IMR-90 (cell line): ENCODE data around the gene INF2. TPM values are rescaled to one million over a fixed set of nuclear protein-coding genes. Genes with fewer than 3 reads are reported as not detected.

Experiments used
- ATAC-seq: fragments of 200-7000 bp; cut with Tn5 transposase; 2 replicates; pipeline ENCODE4 v1.9.1; 2020; ENCODE audit warnings: low read depth, mild to moderate bottlenecking, moderate library complexity
- BruUV-seq: library from RNA; stranded (reverse); fragments of 400-500 nt; replicated peaks from 2 replicates; lab custom pipeline; 2021; lab: Mats Ljungman, UMichigan
- CTCF ChIA-PET: fragments of 300-600 bp; formaldehyde crosslinking; extraction: SDS; loops from one replicate; lab custom pipeline; 2021; ENCODE audit warnings: antibody characterized with exemption; lab: Yijun Ruan, JAX
- POLR2A ChIA-PET: fragments of 300-600 bp; sonication (Branson Sonifier 250); formaldehyde crosslinking; loops from one replicate; lab custom pipeline; 2022; ENCODE audit warnings: antibody characterized with exemption; ENCODE audit not compliant: unreplicated experiment; lab: Charles Lee
- DNase-seq: peaks from one replicate; pipeline ENCODE4 v3.0.0; 2013
- H2AFZ ChIP-seq: replicated peaks from 2 replicates; pipeline ENCODE3; 2013; ENCODE audit warnings: low read length, mild to moderate bottlenecking; ENCODE audit not compliant: poor library complexity
- H2AK5ac ChIP-seq: 2 replicates; pipeline ENCODE4 v1.6.1; 2013; ENCODE audit warnings: low read depth, low read length, inconsistent platforms
- H2AK9ac ChIP-seq: replicated peaks from 2 replicates; pipeline ENCODE3; 2013; ENCODE audit warnings: mild to moderate bottlenecking, low read depth, low read length, moderate library complexity; ENCODE audit not compliant: poor library complexity
- H2BK120ac ChIP-seq: 2 replicates; pipeline ENCODE4 v1.6.1; 2013; ENCODE audit warnings: low read depth, low read length, inconsistent platforms
- H2BK15ac ChIP-seq: 3 replicates; pipeline ENCODE4 v1.6.1; 2013; ENCODE audit warnings: low read depth, low read length, inconsistent platforms
- H2BK20ac ChIP-seq: 2 replicates; pipeline ENCODE4 v1.6.1; 2013; ENCODE audit warnings: low read depth, mild to moderate bottlenecking, inconsistent platforms, low read length, moderate library complexity
- H2BK5ac ChIP-seq: 2 replicates; pipeline ENCODE4 v1.6.1; 2013; ENCODE audit warnings: mild to moderate bottlenecking, low read depth, low read length, inconsistent platforms; ENCODE audit not compliant: poor library complexity, severe bottlenecking
- H3K14ac ChIP-seq: replicated peaks from 2 replicates; pipeline ENCODE4 v1.6.1; 2013; ENCODE audit warnings: low read depth, low read length, inconsistent platforms
- H3K18ac ChIP-seq: 2 replicates; pipeline ENCODE4 v1.6.1; 2013; ENCODE audit warnings: low read depth, low read length, control low read depth
- H3K23ac ChIP-seq: 2 replicates; pipeline ENCODE4 v1.6.1; 2013; ENCODE audit warnings: low read depth, low read length, inconsistent platforms
- H3K27ac ChIP-seq: 2 replicates; pipeline ENCODE4 v1.5.1; 2013; ENCODE audit warnings: mild to moderate bottlenecking, control low read depth, low read length; ENCODE audit not compliant: insufficient read depth
- H3K27me3 ChIP-seq: 2 replicates; pipeline ENCODE4 v1.6.1; 2013; ENCODE audit warnings: low read length; ENCODE audit not compliant: control insufficient read depth, insufficient read depth
- H3K36me3 ChIP-seq: 2 replicates; pipeline ENCODE4 v1.6.1; 2013; ENCODE audit warnings: low read length, mixed read lengths; ENCODE audit not compliant: control insufficient read depth, insufficient read depth
- H3K4ac ChIP-seq: 2 replicates; pipeline ENCODE4 v1.6.1; 2013; ENCODE audit warnings: low read depth, low read length, inconsistent platforms
- H3K4me1 ChIP-seq: 2 replicates; pipeline ENCODE4 v1.6.1; 2013; ENCODE audit warnings: low read length, mixed read lengths; ENCODE audit not compliant: control insufficient read depth, insufficient read depth
- H3K4me2 ChIP-seq: 2 replicates; pipeline ENCODE4 v1.6.1; 2013; ENCODE audit warnings: low read depth, mild to moderate bottlenecking, control low read depth, low read length, moderate library complexity
- H3K4me3 ChIP-seq: 2 replicates; pipeline ENCODE4 v1.5.1; 2013; ENCODE audit warnings: low read depth, mild to moderate bottlenecking, control low read depth, low read length, moderate library complexity; ENCODE audit not compliant: insufficient read depth
- H3K56ac ChIP-seq: 2 replicates; pipeline ENCODE4 v1.6.1; 2013; ENCODE audit warnings: low read length, inconsistent platforms; ENCODE audit not compliant: insufficient read depth; ENCODE audit errors: extremely low read depth
- H3K79me1 ChIP-seq, 2 experiments: 2 replicates each; pipeline ENCODE4 v1.6.1; 2013; ENCODE audit warnings: low read length in 2 of 2, inconsistent platforms in 1 of 2, low read depth in 1 of 2
- H3K9ac ChIP-seq: 2 replicates; pipeline ENCODE4 v1.6.1; 2013; ENCODE audit warnings: low read depth, low read length, control low read depth
- H3K9me1 ChIP-seq: 2 replicates; pipeline ENCODE4 v1.6.1; 2013; ENCODE audit warnings: low read length, inconsistent platforms; ENCODE audit not compliant: insufficient read depth
- H3K9me3 ChIP-seq: 2 replicates; pipeline ENCODE4 v1.6.1; 2013; ENCODE audit warnings: low read length; ENCODE audit not compliant: control insufficient read depth, insufficient read depth
- H4K20me1 ChIP-seq: 2 replicates; pipeline ENCODE4 v1.6.1; 2013; ENCODE audit warnings: low read length, inconsistent platforms; ENCODE audit not compliant: insufficient read depth
- H4K5ac ChIP-seq: 2 replicates; pipeline ENCODE4 v1.6.1; 2013; ENCODE audit warnings: mild to moderate bottlenecking, low read depth, low read length, control low read depth
- H4K8ac ChIP-seq, 2 experiments: 2 replicates each; pipeline ENCODE4 v1.6.1; 2013; ENCODE audit warnings: low read depth in 2 of 2, low read length in 2 of 2, control low read depth in 1 of 2, inconsistent platforms in 1 of 2
- H4K91ac ChIP-seq: 2 replicates; pipeline ENCODE4 v1.6.1; 2013; ENCODE audit warnings: low read depth, low read length, inconsistent platforms; ENCODE audit not compliant: insufficient read depth
- CEBPB ChIP-seq: IDR thresholded peaks from 2 replicates; pipeline ENCODE4 v1.6.1; 2012; ENCODE audit warnings: low read depth, low read length, improper control_type of control experiment
- FOS ChIP-seq: fragments of 150-350 bp; IDR thresholded peaks from 2 replicates; pipeline ENCODE4 v1.6.1; 2016; ENCODE audit warnings: low read depth, low read length
- MAFK ChIP-seq: IDR thresholded peaks from 2 replicates; pipeline ENCODE4 v1.6.1; 2012; ENCODE audit warnings: low read depth, low read length, improper control_type of control experiment
- MXI1 ChIP-seq: IDR thresholded peaks from 2 replicates; pipeline ENCODE4 v1.6.1; 2012; ENCODE audit warnings: low read depth, mild to moderate bottlenecking, low read length, moderate library complexity, borderline replicate concordance
- NFE2L2 ChIP-seq: fragments of 150-350 bp; IDR thresholded peaks from 2 replicates; pipeline ENCODE4 v1.6.1; 2016; ENCODE audit warnings: low read depth, mild to moderate bottlenecking, low read length
- RCOR1 ChIP-seq: IDR thresholded peaks from 2 replicates; pipeline ENCODE4 v1.6.1; 2012; ENCODE audit warnings: mild to moderate bottlenecking, low read length, improper control_type of control experiment; ENCODE audit not compliant: insufficient replicate concordance
- RFX5 ChIP-seq: IDR thresholded peaks from 2 replicates; pipeline ENCODE4 v1.8.0; 2012; ENCODE audit warnings: low read depth, mild to moderate bottlenecking, low read length, moderate library complexity
- SMC3 ChIP-seq: fragments of 150-350 bp; IDR thresholded peaks from 2 replicates; pipeline ENCODE4 v1.6.1; 2016; ENCODE audit warnings: low read depth, mild to moderate bottlenecking, antibody characterized with exemption, low read length, moderate library complexity
- WGBS, 2 experiments: methylation state at CpG; one replicate each; pipeline versions ENCODE4 v1.1.5 to v1.1.7; 2013; ENCODE audit warnings: missing lambda C conversion rate in 2 of 2; ENCODE audit not compliant: insufficient read length in 1 of 2; ENCODE audit errors: extremely low coverage in 2 of 2; 5-methylcytosine and 5-hydroxymethylcytosine counted together
- dilution Hi-C: fragments of 300-500 bp; cut with HindIII; formaldehyde crosslinking; loops from one replicate; pipeline ENCODE4 v1.14.3; 2018; ENCODE audit warnings: low sequenced_read_pairs; ENCODE audit not compliant: unreplicated experiment
- in situ Hi-C: fragments of 300-500 bp; cut with MboI; formaldehyde crosslinking; loops from 3 replicates; pipeline ENCODE4 v1.14.3; 2019; ENCODE audit warnings: low sequenced_read_pairs, inconsistent platforms, mixed read lengths
- intact Hi-C: fragments of 100-400 bp; cut with micrococcal nuclease; formaldehyde crosslinking; loops from 2 replicates; pipeline ENCODE4 v1.10.0; 2022
- polyA plus RNA-seq, 3 experiments: library from polyadenylated mRNA; depleted of rRNA; stranded (reverse); fragments of >200 nt; gene quantifications; 2 replicates each; pipeline ENCODE4 v1.2.3, GENCODE V29; 2012; ENCODE audit warnings: low replicate concordance in 1 of 3
- total RNA-seq: library from RNA; depleted of rRNA; stranded (reverse); fragments of >200 nt; gene quantifications from 2 replicates; pipeline ENCODE4 v1.2.3, GENCODE V29; 2012
- TF ChIP-seq, protein P1 (sequence below): fragments of 150-350 bp; IDR thresholded peaks from 2 replicates; pipeline ENCODE4 v1.6.1; 2017; ENCODE audit warnings: mild to moderate bottlenecking, antibody characterized with exemption, low read length, low read depth

Gene INF2
- total and polyA plus RNA-seq, 2 of the 4 experiments (the other 2 are of a cell fraction) = 16.8 to 62.1 TPM

DNA sequence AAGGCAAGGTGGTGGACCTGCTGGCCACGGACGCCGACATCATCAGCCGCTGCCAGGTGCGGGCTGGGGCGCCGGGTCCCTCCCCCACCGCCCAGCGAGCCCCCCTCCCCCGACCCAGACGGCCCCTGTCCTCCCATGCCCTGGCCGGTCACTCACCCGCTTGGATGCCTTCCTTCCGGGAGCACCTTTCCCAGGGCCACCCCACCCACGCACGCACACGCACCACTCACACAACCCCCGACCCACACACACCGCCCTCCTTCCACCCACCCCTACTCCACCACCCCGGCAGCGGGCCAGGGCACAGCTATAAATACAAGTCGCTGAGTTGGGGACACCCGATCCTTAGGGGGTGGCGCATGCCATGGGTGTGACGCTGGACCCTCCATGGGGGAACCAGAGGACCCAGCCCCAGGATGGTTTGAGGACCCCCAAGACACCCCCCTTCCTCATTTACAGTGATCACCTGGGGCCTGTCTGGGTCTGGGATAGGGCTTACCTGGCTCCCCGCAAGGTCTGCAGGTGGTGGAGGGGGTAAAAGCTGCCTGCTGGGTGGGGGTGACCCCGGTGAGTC lies 35.1 kb downstream of the INF2 start:
- peak overlapping the region; percentile 94 for H3K4me3 ChIP-seq
- 0 out of 2 replicates have a peak overlapping the region, but pooled peaks have one; percentile 49 for H3K4ac ChIP-seq
- H3K9me3 ChIP-seq = no peaks in the 10 kb centered on the region
- H2AK9ac ChIP-seq = peak overlapping the region; percentile 62
- 0% methylated on average over 10 of the region's 27 CpGs; no CpG with 5 or more reads in 1 of the 2 experiments for WGBS, 2 experiments
- H3K9me1 ChIP-seq = no peaks in the 10 kb centered on the region
- H4K8ac ChIP-seq = no peak overlapping the region
- peaks cover 13% of the 10 kb centered on the region for H3K36me3 ChIP-seq
- no peak overlapping the region; the same call in 1 of the 2 replicates for H3K14ac ChIP-seq
- no peak overlapping the region for H3K56ac ChIP-seq
- H4K5ac ChIP-seq = peak overlapping the region; percentile 1; the same call in 1 of the 2 replicates
- H3K27ac ChIP-seq = no peak overlapping the region; the same call in 1 of the 2 replicates
- H3K79me1 ChIP-seq = peaks cover 12 to 21% of the 10 kb centered on the region in 2 experiments; a peak in 2 of 4 replicates
- peak overlapping the region; percentile 81 for H2AK5ac ChIP-seq
- ChIA-PET CTCF (no interaction called here), POLR2A (no interaction called here)
- H4K91ac ChIP-seq = no peak overlapping the region
- DNase-seq (no peak), ATAC-seq (peak; percentile 8)
- H3K9ac ChIP-seq = peak overlapping the region; percentile 41; the same call in 1 of the 2 replicates
- intact Hi-C loops (loop anchor here (5.0 kb wide), 1 partner anchor 72 kb away; no protein-coding TSS in a partner anchor), dilution Hi-C loops (no loop called here), in situ Hi-C loops (no loop called here)
- BruUV-seq = no TSS peak
- no peak overlapping the region for H2BK5ac ChIP-seq
- H2AFZ ChIP-seq = peak overlapping the region; percentile 94
- H3K27me3 ChIP-seq = no peaks in the 10 kb centered on the region; the same call in 1 of the 2 replicates
- no peak overlapping the region for H3K23ac ChIP-seq
- no peak overlapping the region for H2BK20ac ChIP-seq
- H3K4me2 ChIP-seq = peak overlapping the region; percentile 89
- peaks cover 23% of the 10 kb centered on the region for H3K4me1 ChIP-seq
- H2BK15ac ChIP-seq = no peak overlapping the region
- H3K18ac ChIP-seq = no peak overlapping the region
- H4K20me1 ChIP-seq = peaks cover 25% of the 10 kb centered on the region
- no peak overlapping the region for H2BK120ac ChIP-seq
- TF ChIP-seq CEBPB (no peak), FOS (no peak), NFE2L2 (no peak), MXI1 (no peak), MAFK (no peak), RFX5 (no peak), RCOR1 (no peak), SMC3 (no peak)
- TF ChIP-seq, protein P1, sequence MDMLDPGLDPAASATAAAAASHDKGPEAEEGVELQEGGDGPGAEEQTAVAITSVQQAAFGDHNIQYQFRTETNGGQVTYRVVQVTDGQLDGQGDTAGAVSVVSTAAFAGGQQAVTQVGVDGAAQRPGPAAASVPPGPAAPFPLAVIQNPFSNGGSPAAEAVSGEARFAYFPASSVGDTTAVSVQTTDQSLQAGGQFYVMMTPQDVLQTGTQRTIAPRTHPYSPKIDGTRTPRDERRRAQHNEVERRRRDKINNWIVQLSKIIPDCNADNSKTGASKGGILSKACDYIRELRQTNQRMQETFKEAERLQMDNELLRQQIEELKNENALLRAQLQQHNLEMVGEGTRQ = no peak
